GM19043 (cell line): Measurements from ENCODE around the gene EMD.
"Not testable (repeated sequence)": the region's sequence is repeated elsewhere in the genome, so short reads cannot be mapped to it uniquely, and the experiment has no call there.

Source experiments
- ATAC-seq: cut with Tn5 transposase; IDR thresholded peaks from one replicate; pipeline ENCODE4 v1.9.1; 2021; ENCODE audit warnings: low read depth; ENCODE audit not compliant: unreplicated experiment

EMD gene

DNA sequence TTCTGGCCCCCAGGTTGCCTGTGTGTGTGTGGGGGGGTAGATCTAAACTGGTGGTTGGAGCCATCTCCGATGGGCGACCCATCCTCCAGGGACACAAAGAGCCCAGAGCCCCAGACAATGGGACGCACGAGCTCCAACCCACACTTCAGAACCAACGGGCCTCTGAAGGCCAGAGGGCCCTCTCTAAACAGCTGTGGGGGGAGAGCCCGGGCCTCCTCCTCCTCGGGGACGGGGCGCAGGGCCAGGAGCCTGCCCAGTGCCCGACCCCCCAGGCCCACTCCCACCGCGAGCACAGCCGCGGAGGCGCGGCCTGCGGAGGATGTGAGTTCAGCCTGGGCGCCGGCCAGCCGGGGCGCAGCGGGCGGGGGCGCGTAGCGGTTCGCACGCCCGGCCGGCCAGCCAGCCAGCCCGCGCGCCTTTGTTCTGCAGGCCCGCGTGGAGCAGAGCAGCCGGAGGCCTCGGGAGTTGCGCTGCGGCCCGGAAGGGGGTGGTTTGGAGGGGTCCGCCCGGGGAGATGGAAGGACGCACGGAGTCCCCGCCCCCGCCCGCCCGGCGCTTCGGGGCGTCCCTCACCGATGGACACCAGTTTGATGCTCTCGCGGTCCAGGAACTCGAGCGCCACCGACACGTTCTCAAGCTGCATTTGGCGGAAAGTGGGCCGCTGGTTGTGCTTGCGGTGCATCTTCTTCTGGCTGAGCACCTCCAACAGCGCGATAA, 8.6 kb upstream of the EMD start:
- no peak for ATAC-seq

DNA sequence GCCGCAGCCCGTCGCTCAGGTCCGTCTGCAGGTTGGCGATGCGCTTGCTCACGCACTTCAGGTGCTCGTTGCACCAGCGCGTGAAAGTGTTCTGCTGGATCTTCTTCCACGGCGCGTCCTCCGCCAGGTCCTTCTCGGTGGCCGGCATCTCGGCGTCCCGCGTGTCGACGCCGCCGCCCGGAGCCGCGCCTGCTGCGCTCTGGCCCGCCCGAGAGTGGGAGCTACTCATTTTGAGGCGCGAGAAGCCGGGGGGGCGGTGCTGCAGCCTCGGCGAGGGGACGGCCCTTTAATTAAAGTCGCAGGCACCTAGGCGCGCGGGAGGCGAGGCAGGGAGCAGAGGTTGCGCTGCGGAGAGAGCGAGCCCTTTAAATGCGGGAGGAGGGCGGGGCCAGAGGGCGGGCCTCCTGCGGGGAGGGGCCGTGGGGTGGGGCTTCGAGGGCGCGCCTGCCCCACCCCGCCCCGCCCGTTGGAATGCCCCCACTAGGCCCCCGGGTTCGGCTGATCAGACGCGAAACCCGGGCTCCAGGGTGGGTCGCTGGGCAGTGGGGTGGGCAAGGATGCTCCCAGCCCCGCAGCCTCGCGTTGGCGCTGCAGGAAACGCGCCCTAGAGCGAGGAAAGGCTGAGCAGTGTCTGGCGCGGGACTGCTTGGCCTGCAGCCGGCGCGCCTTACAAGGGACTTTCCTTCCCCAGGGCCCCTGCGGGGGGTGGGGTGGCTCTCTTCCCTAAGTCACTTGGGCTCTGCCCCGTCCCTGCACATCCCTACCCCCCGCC, 7.9 kb upstream of the EMD start:
- peak; percentile 61 for ATAC-seq

DNA sequence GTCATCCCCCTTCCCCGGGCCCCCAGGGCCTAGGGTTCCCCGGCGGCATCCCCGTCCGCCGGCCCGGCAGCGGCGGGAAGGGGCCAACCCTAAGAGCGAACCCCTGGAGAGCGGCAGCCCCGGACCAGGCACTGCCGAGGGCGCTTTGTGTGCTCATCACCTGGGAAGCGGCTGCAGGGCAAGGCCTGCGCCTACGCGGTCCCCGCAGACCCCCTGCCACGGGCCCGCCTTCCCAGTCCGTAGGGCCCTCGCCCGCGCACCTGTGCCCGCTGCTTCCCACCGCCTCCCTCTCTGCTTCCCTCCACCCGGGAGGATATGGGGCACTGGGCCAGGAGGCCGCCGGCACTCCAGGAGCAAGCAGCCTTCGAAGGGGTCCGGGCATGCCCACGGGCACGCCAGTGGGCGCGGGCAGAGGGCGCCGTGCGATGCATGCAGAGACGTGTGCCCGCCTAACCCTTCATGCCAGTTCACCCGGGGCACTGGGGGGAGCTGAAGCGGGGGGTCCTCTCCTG, 7.2 kb upstream of the EMD start:
- no peak for ATAC-seq

DNA sequence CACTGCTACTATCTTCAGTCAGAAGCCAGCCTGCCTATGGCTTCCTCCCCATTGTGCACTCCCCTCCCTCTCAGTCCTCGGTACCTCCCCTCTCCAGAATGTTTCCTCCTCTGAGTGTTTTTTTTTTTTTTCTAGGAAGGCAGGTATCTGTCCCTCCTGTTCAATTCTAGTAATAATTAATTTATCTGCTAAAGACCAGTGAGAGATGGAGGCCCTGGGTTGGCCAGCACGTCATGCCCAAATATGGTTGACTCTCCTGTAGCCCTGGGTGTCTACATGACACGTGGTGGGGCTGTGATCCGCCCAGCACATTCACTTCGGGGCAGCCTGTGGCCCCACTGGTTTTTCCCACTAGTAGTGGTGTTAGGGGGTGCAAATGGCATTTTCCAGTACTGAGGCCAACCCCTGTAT, 6.5 kb upstream of the EMD start:
- ATAC-seq = no peak

DNA sequence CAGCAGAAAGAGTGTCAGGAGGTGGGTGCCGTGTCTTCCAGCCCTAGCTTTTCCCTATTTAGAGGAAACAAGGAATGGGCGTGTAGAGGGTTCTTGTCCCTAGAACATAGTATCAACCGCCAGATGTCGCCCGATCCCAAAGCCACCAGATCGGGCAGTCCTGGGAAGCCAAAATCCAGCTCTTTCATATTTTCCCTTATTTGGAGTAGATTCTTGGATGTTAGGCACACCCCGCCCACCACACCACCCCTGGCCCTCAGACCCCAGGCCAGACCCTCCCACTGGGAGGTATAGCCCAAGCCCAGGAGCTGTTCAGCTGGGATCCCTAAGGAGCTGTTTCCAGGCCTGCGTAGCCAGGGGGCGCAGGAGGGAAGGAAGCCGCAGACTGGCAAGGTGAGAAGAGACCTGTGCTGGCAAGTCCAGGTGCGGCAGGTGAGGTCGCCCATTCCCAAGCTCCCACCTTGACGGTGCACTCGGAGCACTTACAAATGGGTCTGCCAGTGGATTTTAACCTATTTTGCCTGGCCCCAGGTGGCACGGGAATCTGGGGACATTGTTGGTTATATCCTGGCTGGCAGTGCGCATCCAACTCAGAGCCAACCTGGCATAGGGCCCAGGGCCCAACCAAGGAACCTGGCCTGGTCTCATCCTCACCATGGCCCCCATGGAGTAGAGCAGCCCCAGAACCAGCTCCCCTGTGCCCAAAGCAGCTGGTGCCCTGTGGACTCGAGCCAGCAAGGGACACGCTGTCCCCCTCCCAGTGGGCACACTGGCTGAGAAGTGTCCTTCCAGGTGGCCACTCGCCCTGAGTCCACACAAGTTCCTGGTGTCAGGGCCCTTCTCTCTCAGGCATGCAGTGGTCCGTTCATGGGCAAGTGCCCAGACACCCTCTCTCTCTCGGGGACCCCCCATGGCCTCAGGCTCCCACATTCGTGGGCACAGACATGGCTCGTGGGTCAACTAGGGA, 5.5 kb upstream of the EMD start:
- ATAC-seq = no peak

DNA sequence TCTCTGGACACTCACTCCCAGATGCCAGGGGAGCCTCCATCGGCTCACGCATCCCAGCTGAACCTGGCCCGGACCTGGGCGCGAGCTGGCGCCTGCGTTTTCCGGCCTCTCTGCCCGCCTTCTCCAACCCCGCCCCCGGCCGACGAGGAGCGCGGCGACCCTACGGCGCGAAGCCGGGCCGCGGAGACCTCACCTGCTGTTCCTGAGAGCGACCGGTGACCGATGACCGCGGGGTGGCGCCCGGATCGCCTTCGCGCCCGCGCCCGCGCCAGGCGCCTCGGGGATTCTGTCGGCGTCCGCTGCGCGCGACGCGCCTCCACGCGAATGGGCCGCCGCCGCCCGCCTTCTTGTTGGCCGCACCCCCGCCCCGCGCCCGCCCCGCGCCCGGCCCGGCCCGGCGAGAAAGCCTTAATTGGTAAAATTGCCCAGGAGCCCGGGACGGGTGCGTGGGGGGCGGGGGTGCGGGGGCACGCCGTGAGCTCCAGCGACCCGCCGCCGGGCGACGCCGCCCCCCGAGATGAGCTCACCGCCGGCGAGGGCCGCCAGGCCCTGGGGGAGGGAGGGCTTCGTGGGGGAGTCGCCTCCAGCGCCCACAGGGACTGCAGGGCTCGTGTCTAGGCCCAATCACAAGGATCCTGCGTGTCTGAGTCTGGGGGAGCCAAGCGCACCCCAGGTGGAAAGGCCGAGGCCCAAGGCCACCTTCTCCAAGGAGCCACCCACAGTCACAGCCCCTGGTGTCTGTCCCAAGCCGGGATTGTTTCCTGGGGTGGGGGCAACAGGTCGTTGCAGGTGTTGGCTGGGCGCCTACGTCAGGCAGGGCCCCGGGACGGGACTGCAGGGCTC, 4.6 kb upstream of the EMD start, which contains the start of gene FLNA:
TSS of gene FLNA (minus strand) at position 322 of the 843 bp plus-strand sequence. CDS start 3,389 bp downstream, outside the sequence.
- ATAC-seq = no peak

DNA sequence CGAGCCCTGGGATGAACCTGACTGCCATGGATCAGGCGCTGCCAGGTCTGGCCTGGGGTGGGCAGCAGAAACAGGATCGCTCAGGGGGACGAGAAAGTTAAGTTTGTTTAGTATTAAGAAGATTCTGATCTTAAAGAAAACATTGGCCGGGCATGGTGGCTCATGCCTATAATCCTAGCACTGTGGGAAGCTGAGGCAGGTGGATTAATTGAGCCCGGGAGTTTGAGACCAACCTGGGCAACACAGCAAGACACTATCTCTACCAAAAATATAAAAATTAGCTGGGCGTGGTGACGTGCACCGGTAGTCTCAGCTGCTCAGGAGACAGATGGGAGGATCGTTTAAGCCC, 4.0 kb upstream of the EMD start:
- no peak for ATAC-seq

DNA sequence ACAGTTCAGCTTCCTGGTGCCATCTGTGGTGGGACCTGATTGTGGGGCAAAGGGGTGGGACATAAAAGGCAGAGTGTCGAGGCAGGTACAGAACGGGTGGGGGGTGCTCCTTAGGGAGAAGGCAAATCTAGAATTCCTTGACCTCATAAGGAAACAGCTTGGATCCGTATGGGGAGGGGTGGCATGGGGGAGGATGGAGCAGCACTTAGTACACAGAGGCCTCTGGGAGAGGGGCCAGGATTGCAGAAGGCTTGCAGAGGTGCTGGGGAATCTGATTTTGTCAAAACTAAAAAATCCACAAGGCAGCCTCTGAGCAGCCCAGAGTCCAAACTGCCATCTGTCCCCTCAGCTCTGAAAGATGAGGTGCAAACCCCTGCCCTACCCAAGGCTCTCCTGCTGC, 2.3 kb upstream of the EMD start:
- ATAC-seq = no peak

DNA sequence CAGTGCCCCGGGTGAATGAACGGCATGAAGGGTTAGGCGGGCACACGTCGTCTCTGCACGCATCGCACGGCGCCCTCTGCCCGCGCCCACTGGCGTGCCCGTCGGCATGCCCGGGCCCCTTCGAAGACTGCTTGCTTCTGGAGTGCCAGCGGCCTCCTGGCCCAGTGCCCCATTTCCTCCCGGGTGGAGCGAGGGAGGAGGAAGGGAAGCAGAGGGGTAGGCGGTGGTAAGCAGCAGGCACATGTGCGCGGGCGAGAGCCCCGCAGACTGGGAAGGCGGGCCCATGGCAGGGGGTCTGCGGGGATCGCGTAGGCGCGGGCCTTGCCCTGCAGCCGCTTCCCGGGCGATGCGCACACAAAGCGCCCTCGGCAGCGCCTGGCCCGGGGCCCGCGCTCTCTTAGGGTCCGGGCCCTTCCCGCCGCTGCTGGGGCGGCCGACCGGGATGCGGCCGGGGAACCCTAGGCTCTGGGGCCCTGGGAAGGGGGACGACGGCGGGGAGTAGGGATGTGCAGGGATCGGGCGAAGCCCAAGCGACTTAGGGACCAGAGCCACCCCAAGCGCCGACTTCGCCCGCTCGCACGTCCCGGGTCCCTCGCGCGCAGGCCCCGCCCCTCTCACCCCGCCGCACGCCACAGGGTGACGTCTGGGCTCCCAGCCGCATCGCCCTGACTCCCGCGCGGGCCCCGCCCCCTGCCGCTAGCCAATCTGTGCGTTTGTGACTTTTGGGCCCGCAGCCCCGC, 866 bp upstream of the EMD start:
- peak; percentile 63 for ATAC-seq

DNA sequence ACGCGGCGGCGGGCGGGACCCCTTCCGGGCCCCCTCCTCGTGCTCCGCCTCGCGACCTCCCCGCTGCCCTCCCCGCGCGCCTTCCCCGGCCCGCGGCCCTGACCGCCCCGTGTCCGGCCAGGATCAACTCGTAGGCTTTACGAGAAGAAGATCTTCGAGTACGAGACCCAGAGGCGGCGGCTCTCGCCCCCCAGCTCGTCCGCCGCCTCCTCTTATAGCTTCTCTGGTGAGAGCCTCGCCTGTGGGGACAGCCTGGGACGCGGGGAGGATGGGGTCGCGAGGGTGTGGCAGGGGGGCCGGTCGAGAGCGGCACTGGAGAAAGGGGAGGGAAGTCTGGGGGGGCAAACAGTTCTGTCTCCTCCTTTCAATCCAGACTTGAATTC, 465 bp downstream of the EMD start:
- no peak for ATAC-seq

DNA sequence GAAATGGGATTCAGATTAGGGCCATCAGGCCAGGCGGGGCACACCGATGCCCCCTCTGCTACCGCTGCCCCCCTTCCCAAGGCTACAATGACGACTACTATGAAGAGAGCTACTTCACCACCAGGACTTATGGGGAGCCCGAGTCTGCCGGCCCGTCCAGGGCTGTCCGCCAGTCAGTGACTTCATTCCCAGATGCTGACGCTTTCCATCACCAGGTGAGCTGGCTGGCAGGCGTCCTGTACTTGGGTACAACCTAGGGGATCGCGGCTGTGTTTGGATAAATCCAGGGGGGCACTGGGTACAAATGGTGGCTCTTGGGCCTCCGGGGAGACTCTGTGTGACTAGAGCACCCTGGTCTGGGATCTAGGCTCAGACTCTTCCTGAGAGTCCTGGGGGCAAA, 1.1 kb downstream of the EMD start:
- ATAC-seq = no peak

DNA sequence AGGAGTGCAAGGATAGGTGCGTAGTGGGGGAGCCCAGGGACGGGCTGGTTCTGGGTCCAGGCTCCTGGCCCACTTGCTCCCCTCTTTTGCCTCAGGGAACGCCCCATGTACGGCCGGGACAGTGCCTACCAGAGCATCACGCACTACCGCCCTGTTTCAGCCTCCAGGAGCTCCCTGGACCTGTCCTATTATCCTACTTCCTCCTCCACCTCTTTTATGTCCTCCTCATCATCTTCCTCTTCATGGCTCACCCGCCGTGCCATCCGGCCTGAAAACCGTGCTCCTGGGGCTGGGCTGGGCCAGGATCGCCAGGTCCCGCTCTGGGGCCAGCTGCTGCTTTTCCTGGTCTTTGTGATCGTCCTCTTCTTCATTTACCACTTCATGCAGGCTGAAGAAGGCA, 1.7 kb downstream of the EMD start:
- no peak for ATAC-seq

DNA sequence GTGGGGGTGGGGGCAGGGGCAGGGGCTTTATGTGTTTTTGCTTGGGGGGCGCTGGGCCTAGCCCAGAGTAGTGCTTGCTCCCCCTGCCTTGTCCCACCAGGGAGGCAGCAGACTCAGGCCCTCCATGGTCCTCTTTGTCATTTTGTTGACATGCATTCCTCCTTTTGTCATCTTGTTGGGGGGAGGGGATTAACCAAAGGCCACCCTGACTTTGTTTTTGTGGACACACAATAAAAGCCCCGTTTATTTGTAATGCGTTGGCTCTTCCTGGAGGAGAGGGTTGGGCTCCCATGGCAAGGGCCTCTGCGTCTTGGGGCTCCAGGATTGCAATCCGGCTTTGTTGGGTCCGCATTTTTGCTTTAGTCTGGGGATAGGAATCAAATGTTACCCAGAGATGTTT, 2.2 kb downstream of the EMD start:
- no peak for ATAC-seq

DNA sequence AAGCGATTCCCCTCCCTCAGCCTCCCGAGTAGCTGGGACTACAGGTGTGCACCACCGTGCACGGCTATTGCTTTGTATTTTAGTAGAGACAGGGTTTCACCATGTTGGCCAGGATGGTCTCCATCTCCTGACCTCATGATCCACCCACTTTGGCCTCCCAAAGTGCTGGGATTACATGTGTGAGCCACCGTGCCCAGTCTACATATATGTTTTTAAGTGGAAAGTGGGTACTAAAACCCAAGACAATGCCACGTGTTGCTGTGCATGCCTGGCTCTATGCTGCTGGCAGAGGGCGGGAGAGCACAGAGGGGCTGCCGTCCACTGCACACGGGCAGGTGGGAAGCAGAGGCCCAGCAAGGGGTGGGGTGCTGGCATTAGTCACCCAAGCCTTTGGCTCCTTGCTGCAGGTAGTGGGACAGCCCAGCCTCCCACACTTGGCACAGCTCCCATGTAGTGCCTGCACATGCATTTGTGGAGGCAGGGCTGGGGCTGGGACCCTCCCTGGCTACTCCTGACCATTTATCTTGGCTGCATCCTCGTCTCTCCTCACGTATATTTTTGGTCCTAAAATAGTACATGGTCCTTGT, 3.5 kb downstream of the EMD start:
- no peak for ATAC-seq

DNA sequence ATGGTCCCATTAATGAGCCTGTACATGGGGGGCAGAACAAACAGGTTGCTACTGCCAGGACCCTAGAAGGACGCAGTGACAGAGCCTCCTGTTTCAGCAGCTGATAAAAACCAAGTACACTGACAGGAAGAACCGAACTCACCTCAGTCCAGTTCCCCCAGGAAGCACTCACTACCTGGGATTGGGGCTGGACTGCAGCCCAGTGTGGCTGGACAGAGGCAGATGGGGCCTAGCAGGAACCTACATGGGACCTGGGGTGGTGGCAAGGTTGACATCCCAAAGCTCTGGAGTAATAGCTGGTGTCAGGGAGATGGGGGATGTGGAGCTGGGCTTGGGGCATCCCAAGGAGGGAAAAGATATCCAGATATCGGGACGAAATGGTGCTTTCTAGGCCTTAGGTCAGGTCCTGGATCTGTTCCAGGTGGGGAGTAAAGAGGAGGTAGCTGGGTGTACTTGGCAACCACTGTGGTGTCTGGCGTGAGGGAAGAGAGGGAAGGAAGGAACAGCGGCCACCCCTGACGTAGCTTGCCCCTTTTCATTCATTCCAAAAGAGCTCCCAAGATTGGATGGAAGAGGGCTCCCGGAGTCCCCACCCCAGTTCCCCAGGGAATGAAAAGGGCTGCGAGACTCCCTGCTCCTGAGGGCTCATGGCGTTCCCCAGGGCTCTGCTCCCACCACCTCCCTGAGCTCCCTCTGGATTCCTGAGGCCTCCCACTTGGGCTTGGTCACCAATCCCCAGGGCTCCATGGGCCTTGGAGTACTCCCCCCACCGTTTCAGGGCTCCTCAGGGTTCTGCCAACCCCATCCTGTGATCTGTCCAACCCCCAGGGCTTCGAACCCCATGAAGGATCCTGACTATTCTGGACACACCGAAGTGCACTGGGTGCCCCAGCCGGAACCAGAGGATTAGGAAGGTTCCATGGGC, 4.5 kb downstream of the EMD start:
- no peak for ATAC-seq

DNA sequence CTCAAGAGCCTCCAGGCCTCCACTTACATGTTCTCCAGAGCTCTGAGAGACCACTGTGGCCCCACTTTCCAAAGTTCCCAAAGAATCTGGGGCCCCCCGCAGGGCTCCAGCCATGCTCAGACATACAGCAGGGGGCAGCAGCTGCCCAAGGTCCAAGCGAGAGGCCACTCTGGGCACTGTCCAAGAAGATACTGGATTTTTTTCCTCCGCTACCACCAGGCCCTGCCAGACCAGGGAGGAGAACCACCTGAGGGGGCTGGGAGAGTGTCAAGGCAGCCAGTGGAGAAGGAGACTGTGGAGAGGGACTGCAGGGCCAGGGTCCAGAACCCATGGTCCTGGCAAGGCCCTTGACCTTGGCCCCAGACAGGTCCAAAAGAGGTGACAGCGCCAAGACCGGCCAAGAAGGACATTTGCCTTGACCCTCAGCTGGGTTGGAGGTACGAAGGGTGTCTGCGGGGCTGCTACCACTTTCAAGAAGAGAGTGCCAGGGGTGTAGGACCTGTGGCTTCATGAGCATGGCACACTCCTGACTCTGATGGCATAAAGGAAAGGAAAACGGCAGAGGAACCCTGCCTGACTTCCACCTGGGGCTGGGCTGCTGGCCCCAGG, 5.3 kb downstream of the EMD start:
- no peak for ATAC-seq

DNA sequence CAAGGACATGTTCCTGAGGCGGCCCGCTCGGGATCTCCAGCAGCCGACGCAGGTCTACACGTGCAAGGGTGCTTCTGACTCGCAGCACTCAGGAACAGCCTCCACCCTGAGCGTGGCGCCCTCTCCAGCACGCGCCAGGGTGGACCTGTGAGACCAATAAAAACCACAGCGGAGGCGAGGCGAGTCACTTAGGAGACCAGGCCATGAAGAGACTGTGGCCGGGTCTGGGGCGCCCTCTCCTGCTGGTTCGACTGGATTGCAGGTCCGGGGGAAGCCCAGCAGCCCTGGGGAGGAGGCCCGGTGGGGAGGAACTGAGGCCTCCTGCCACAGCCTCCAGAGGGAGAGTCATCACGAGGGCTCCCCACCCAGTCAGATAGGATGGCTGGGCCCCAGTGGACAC, 9.0 kb downstream of the EMD start:
- ATAC-seq = peak; percentile 23

DNA sequence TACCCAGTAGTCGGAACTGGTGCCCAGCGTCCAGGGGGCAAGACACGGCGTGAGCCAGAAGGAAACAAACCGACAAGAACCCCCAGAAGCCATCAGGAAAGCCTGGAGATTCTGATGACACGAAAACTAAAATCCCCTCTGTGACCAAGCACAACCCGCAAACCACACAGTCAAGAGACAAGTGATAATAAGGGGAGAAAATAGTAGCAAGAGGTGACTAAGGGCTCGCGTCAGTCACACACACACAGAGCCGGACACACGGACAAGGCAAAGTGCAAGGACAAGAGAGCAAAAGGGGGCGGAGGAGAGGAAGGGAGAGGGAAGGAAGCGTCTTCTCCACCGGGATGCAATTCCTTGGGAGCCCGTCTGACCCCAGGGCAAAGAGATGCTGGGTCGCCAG, 9.6 kb downstream of the EMD start:
- ATAC-seq = not testable (repeated sequence)
